ENCODE results near the gene PLEKHA6.

The PLEKHA6 gene

DNA sequence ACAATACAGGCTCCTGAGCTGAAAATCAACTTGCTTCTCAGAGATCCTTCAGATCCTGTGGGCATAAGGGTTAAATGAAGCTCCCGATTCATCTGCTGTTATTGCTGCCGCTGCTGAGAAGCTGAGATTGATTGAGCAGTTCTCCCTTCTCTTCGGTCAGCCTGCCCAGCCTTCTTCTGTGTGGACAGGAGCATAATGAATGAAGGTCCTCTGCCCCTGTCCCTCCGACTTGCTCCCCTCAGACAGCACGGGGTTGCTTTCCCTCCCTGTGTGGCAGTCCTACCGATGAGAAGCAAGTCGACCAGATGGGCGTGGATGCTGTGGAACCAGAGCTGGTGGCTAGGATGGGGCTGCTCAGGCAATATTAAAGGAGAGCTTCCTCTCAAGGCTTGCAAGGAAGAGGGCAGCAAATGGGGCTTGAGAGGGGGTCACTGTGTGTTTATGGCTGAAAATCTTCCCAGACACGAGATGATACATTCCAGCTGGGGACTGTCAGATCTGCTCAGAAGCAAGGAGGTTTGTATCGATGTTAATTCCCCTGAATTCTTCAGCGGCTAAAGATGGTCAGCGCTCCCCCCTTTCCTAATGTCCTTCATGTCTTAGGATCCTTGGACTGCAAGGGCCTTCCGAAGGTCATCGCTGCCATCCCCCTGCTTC lies 82.0 kb downstream of the PLEKHA6 start:
- Histone ChIP-seq H2BK15ac (ENCODE audit: low read depth, poor library complexity, severe bottlenecking) (no peak overlapping the region), H2AK5ac (ENCODE audit: low read length, severe bottlenecking) (no peak overlapping the region), H2BK120ac (ENCODE audit: low read depth, low read length) (no peak overlapping the region), H3K9me3 (ENCODE audit: control insufficient read depth, low read length) (no peaks in the 10 kb centered on the region), H3K4me1 (ENCODE audit: control insufficient read depth, insufficient read depth, low read depth, low read length) (peaks cover 2% of the 10 kb centered on the region), H4K91ac (ENCODE audit: low read length) (no peak overlapping the region), H2BK5ac (ENCODE audit: low read depth, low read length, poor library complexity, severe bottlenecking) (no peak overlapping the region), H3K27me3 (ENCODE audit: control insufficient read depth in 1 of 2, insufficient read depth in 1 of 2, low read length in 2 of 2) (peaks cover 82% of the 10 kb centered on the region in 2 experiments), H3K36me3 (ENCODE audit: control insufficient read depth in 1 of 2, insufficient read depth in 2 of 2, low read depth in 1 of 2, low read length in 2 of 2) (no peaks in the 10 kb centered on the region), H3K23ac (ENCODE audit: low read length in 2 of 2) (peak overlapping the region in 1 of 2 experiments; percentile 54), H3K14ac (ENCODE audit: low read length in 2 of 2) (peak overlapping the region in 1 of 2 experiments; percentile 3), H2BK12ac (ENCODE audit: low read length in 2 of 2) (no peak overlapping the region), H2AFZ (ENCODE audit: low read depth, low read length) (no peak overlapping the region), H4K8ac (ENCODE audit: low read length) (peak overlapping the region; percentile 4), H3K9ac (ENCODE audit: low read length) (no peak overlapping the region), H3K4me2 (ENCODE audit: low read length, poor library complexity, severe bottlenecking) (no peak overlapping the region), H3K27ac (ENCODE audit: low read length, poor library complexity, severe bottlenecking) (no peak overlapping the region), H3K18ac (ENCODE audit: low read depth in 1 of 2, low read length in 2 of 2) (peak overlapping the region in 1 of 2 experiments; percentile 28), H3K79me1 (replicated peaks; ENCODE audit: low read length, poor library complexity, severe bottlenecking) (no peaks in the 10 kb centered on the region), H3K4me3 (ENCODE audit: insufficient read depth in 1 of 2, low read depth in 1 of 2, low read length in 2 of 2) (no peak overlapping the region), H3K4ac (ENCODE audit: low read depth in 1 of 2, low read length in 2 of 2) (no peak overlapping the region)
- DNase-seq: peak; percentile 31
- WGBS: 79% methylated on average over 14 of the region's 14 CpGs

DNA sequence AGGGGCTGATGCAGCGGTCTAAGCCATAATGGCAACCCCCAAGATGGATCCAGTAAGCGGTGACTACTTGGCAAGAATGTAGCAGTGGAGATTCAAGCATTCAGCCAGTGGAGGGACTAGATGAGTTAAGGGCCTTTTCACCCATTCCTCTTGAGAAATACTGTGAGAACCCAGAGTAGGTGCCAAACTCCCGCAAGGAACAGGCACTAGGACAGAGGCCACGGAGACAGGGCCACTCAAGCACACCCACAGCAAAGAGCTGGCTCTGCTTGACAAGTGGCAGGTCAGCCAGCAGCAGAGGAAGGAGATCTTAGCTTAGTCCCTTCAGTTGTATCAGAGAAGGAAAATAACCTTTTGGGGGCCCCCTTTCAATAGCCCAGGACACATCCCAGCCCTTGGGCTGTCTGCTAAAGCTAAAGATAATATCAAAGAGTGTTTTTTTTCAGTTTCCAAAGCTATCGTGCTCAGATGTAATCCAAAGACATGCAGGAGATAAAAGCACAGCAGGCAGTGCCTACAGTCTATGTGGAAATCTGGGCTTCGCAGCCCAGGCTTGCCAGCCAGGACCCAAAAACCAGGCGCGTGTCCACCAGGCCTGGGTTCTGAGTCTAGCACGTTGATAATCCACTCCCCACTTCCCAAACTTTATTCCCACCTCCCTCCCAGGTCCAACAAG lies 83.9 kb downstream of the PLEKHA6 start:
- no peak overlapping the region for H3K27ac ChIP-seq (ENCODE audit: low read length, poor library complexity, severe bottlenecking)
- no peaks in the 10 kb centered on the region for H3K79me1 ChIP-seq (replicated peaks; ENCODE audit: low read length, poor library complexity, severe bottlenecking)
- no peak overlapping the region for H4K8ac ChIP-seq (ENCODE audit: low read length)
- no peak overlapping the region for H2BK12ac ChIP-seq (ENCODE audit: low read length in 2 of 2)
- H3K14ac ChIP-seq (ENCODE audit: low read length in 2 of 2): no peak overlapping the region
- WGBS: 75% methylated on average over 9 of the region's 9 CpGs
- no peak overlapping the region for H4K91ac ChIP-seq (ENCODE audit: low read length)
- no peaks in the 10 kb centered on the region for H3K36me3 ChIP-seq (ENCODE audit: control insufficient read depth in 1 of 2, insufficient read depth in 2 of 2, low read depth in 1 of 2, low read length in 2 of 2)
- no peaks in the 10 kb centered on the region for H3K9me3 ChIP-seq (ENCODE audit: control insufficient read depth, low read length)
- H2BK120ac ChIP-seq (ENCODE audit: low read depth, low read length): no peak overlapping the region
- H3K4ac ChIP-seq (ENCODE audit: low read depth in 1 of 2, low read length in 2 of 2): no peak overlapping the region
- peaks cover 2% of the 10 kb centered on the region for H3K4me1 ChIP-seq (ENCODE audit: control insufficient read depth, insufficient read depth, low read depth, low read length)
- no peak overlapping the region for H2BK5ac ChIP-seq (ENCODE audit: low read depth, low read length, poor library complexity, severe bottlenecking)
- no peak overlapping the region for H2BK15ac ChIP-seq (ENCODE audit: low read depth, poor library complexity, severe bottlenecking)
- no peak overlapping the region for H2AK5ac ChIP-seq (ENCODE audit: low read length, severe bottlenecking)
- no peak overlapping the region for H3K23ac ChIP-seq (ENCODE audit: low read length in 2 of 2)
- no peak overlapping the region for H3K9ac ChIP-seq (ENCODE audit: low read length)
- H2AFZ ChIP-seq (ENCODE audit: low read depth, low read length): no peak overlapping the region
- H3K18ac ChIP-seq (ENCODE audit: low read depth in 1 of 2, low read length in 2 of 2): no peak overlapping the region
- peak; percentile 12 for DNase-seq
- no peak overlapping the region for H3K4me3 ChIP-seq (ENCODE audit: insufficient read depth in 1 of 2, low read depth in 1 of 2, low read length in 2 of 2)
- H3K4me2 ChIP-seq (ENCODE audit: low read length, poor library complexity, severe bottlenecking): no peak overlapping the region
- peaks cover 67 to 81% of the 10 kb centered on the region in 2 experiments for H3K27me3 ChIP-seq (ENCODE audit: control insufficient read depth in 1 of 2, insufficient read depth in 1 of 2, low read length in 2 of 2)

DNA sequence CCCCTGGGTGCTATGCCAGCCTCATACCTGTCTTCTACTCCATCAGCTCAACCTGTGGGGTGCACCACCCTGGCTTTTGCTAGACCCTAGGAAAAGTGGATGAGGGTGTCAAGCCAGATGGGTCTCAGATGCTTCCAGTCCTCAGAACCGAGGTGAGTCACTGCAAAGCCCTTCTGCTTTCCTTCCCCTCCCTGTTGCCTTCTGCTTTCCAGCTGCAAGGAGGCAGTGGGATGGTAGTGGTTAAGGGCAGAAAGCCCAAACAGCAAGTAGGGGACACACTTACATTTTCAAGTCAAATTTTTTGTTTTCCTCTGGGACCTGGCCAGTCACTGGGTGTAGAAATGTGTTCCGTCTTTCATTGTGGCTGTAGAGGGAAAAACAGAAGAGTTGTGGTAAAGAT lies 85.3 kb downstream of the PLEKHA6 start:
- Histone ChIP-seq H3K27me3 (ENCODE audit: control insufficient read depth in 1 of 2, insufficient read depth in 1 of 2, low read length in 2 of 2) (peaks cover 55 to 81% of the 10 kb centered on the region in 2 experiments), H3K23ac (ENCODE audit: low read length in 2 of 2) (no peak overlapping the region), H4K91ac (ENCODE audit: low read length) (no peak overlapping the region), H3K4me1 (ENCODE audit: control insufficient read depth, insufficient read depth, low read depth, low read length) (peaks cover 2% of the 10 kb centered on the region), H3K9me3 (ENCODE audit: control insufficient read depth, low read length) (no peaks in the 10 kb centered on the region), H2AK5ac (ENCODE audit: low read length, severe bottlenecking) (no peak overlapping the region), H3K79me1 (replicated peaks; ENCODE audit: low read length, poor library complexity, severe bottlenecking) (no peaks in the 10 kb centered on the region), H3K14ac (ENCODE audit: low read length in 2 of 2) (no peak overlapping the region), H2BK5ac (ENCODE audit: low read depth, low read length, poor library complexity, severe bottlenecking) (no peak overlapping the region), H3K4me2 (ENCODE audit: low read length, poor library complexity, severe bottlenecking) (no peak overlapping the region), H3K36me3 (ENCODE audit: control insufficient read depth in 1 of 2, insufficient read depth in 2 of 2, low read depth in 1 of 2, low read length in 2 of 2) (no peaks in the 10 kb centered on the region), H2BK15ac (ENCODE audit: low read depth, poor library complexity, severe bottlenecking) (no peak overlapping the region), H3K27ac (ENCODE audit: low read length, poor library complexity, severe bottlenecking) (no peak overlapping the region), H3K4ac (ENCODE audit: low read depth in 1 of 2, low read length in 2 of 2) (no peak overlapping the region), H2BK120ac (ENCODE audit: low read depth, low read length) (no peak overlapping the region), H3K4me3 (ENCODE audit: insufficient read depth in 1 of 2, low read depth in 1 of 2, low read length in 2 of 2) (no peak overlapping the region), H3K9ac (ENCODE audit: low read length) (no peak overlapping the region), H3K18ac (ENCODE audit: low read depth in 1 of 2, low read length in 2 of 2) (no peak overlapping the region), H4K8ac (ENCODE audit: low read length) (no peak overlapping the region), H2BK12ac (ENCODE audit: low read length in 2 of 2) (no peak overlapping the region), H2AFZ (ENCODE audit: low read depth, low read length) (no peak overlapping the region)
- WGBS: 80% methylated on average over 2 of the region's 2 CpGs
- DNase-seq: no peak

DNA sequence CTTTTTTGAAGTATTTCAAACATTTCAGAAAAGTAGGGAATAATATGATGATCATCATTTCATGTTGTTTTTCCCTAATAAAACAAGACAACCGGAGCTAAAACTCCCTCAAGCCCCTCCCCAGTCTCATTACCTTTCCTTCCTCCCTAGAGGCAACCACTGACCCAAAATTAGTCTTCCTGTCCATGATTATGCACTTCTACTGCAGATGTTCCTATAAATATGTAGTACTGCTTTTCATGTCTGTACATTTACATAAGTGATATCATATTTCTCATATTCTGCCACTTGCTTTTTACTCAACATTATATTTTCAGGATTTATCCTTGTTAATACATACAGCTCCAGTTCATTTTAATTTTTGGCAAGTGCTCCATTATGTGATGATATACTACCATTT lies 87.2 kb downstream of the PLEKHA6 start:
- Histone ChIP-seq H4K91ac (ENCODE audit: low read length) (no peak overlapping the region), H2BK5ac (ENCODE audit: low read depth, low read length, poor library complexity, severe bottlenecking) (no peak overlapping the region), H3K23ac (ENCODE audit: low read length in 2 of 2) (no peak overlapping the region), H2BK15ac (ENCODE audit: low read depth, poor library complexity, severe bottlenecking) (no peak overlapping the region), H4K8ac (ENCODE audit: low read length) (no peak overlapping the region), H3K4me2 (ENCODE audit: low read length, poor library complexity, severe bottlenecking) (no peak overlapping the region), H3K4me3 (ENCODE audit: insufficient read depth in 1 of 2, low read depth in 1 of 2, low read length in 2 of 2) (no peak overlapping the region), H3K9ac (ENCODE audit: low read length) (no peak overlapping the region), H3K79me1 (replicated peaks; ENCODE audit: low read length, poor library complexity, severe bottlenecking) (no peaks in the 10 kb centered on the region), H3K14ac (ENCODE audit: low read length in 2 of 2) (no peak overlapping the region), H3K18ac (ENCODE audit: low read depth in 1 of 2, low read length in 2 of 2) (no peak overlapping the region), H3K4me1 (ENCODE audit: control insufficient read depth, insufficient read depth, low read depth, low read length) (peaks cover 2% of the 10 kb centered on the region), H2AK5ac (ENCODE audit: low read length, severe bottlenecking) (no peak overlapping the region), H3K4ac (ENCODE audit: low read depth in 1 of 2, low read length in 2 of 2) (no peak overlapping the region), H2BK120ac (ENCODE audit: low read depth, low read length) (no peak overlapping the region), H3K9me3 (ENCODE audit: control insufficient read depth, low read length) (no peaks in the 10 kb centered on the region), H3K27ac (ENCODE audit: low read length, poor library complexity, severe bottlenecking) (no peak overlapping the region), H3K27me3 (ENCODE audit: control insufficient read depth in 1 of 2, insufficient read depth in 1 of 2, low read length in 2 of 2) (peaks cover 38 to 74% of the 10 kb centered on the region in 2 experiments), H2BK12ac (ENCODE audit: low read length in 2 of 2) (no peak overlapping the region), H3K36me3 (ENCODE audit: control insufficient read depth in 1 of 2, insufficient read depth in 2 of 2, low read depth in 1 of 2, low read length in 2 of 2) (no peaks in the 10 kb centered on the region), H2AFZ (ENCODE audit: low read depth, low read length) (no peak overlapping the region)
- no peak for DNase-seq
- WGBS: 50% methylated on average over 1 of the region's 1 CpG

Data from mesenchymal stem cell (in vitro differentiated cells and primary cell).